HG02981 (cell line): Measurements from ENCODE around the gene XIRP1.

Experiments used
- ATAC-seq: cut with Tn5 transposase; IDR thresholded peaks from one replicate; pipeline ENCODE4 v1.9.1; 2021; ENCODE audit warnings: mild to moderate bottlenecking, moderate library complexity; ENCODE audit not compliant: unreplicated experiment

Gene XIRP1

GRCh38 chr3:39147711-39148434 lies 44.5 kb downstream of the XIRP1 start:
- ATAC-seq: peak; percentile 25

DNA sequence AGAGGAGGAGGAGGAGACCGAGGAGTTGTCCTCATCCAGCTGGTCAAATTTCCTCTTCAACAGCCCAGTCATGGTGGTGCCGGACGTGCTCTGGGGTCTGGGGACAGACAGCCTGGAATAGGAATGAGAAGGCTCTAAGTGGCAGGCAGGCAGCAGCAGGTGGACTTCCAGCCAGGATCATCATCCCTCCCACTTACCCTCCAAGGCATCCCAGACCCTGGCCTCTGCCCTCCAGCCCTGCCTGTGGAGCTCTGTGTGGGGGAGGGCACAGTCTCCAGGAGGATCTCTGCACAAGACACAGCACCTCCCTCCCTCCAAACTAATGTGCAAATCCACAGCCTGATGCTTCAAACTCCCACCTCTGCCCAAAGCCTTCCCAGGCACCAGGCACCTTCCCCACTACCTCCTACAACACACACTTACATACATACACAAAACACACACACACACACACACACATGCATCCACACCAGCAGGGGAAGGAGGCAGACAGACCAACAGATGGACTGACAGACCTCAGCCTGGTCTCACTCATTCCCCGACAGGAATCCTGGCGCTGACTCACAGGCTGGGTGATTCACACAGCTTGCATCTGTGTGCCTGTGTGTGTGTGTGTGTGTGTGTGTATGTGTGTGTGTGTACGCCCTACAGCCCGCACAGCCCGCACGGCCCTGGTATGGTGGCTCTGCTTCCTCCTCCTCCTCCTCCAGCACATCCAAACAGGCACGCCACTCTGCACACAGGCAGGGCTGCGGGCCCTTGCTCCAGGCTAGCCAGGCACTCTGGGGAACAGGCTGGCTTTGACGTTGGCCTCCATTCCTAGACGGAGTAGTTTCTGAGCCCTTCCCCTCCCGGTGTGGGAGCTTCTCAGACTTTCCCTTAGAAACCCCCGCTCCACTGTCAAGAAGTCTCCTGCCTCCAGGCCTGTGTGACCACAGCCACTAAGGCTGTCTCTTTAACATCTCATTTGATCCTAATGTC lies 45.5 kb downstream of the XIRP1 start:
- no peak for ATAC-seq

DNA sequence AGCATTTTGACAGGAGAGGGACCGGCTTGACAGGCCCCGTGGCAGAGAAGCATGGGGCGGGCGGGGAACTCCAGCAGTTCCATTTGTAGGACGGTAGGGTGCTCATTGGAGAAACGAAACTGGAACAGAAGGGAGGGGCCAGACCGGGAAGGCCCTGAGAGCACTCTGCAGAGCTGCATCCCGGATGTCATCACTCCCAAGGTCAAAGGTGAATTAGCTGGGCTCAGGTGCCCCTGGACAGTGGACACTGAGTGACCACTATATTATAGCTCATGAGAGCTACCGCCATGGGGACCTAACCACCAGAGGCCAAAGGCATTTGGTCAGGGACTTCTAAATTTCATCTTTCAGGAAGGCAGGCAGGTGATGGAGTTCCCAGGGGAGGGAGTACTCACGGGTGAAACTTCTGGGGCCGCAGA lies 46.3 kb downstream of the XIRP1 start:
- no peak for ATAC-seq

DNA sequence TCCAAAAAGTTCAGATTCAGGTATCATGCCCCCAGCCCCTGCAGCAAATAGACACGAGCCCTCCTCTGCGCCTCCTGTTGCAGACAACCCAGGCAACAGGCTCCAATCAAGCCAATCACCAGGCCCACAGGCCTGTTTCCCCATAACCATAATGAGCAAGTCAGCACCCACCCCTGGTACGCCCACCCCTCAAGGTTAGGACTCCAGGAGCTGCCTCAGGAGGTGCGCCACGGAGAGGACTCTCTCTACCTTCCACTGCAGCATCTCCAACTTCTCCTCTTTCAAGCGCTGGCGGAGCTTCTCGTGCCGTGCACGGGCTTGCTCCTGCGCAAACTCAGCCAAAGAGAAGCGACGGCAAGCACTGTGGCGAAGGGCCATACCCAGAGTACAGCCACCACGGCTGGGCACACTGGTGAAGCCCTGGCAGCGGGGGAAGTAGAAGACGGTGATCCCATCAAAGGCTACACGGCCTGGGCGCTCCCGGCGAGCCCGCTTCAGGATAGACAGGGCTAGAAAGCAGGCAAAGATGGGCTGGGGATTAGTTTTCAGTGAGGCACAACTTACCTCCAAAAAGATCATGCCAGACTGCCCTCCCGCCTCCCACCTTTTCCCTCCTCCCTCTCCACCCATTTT lies 47.5 kb downstream of the XIRP1 start:
- no peak for ATAC-seq

DNA sequence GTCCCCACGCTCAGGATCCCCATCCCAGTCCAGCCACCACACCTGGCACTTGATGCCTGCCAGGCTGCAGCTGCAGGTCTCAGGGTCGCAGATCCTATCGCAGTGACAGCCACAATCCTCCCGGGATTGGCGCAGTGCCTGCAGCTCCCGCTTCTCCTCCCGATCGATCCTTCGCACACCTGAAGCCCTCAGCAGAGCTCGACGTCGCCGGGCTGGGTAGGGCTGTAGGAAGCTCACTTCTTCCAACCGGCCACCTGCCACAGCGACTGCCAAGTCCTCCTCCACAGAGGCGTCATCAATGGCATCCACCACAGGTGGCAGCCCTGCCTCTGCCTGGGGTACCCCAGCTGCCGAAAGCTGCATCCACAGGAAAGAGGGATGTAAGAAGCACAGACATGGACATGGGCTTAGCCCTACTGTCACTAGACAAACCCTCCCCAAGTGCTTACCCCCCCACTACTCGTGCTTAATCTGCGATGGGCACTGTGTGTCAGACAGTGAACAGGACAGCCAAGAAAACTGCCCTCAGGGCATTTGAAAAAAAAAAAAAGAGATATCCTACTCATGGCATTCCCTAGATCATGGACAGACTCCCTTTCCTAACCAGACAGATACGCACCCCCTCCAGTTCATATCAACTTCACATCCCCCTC lies 48.2 kb downstream of the XIRP1 start:
- no peak for ATAC-seq

DNA sequence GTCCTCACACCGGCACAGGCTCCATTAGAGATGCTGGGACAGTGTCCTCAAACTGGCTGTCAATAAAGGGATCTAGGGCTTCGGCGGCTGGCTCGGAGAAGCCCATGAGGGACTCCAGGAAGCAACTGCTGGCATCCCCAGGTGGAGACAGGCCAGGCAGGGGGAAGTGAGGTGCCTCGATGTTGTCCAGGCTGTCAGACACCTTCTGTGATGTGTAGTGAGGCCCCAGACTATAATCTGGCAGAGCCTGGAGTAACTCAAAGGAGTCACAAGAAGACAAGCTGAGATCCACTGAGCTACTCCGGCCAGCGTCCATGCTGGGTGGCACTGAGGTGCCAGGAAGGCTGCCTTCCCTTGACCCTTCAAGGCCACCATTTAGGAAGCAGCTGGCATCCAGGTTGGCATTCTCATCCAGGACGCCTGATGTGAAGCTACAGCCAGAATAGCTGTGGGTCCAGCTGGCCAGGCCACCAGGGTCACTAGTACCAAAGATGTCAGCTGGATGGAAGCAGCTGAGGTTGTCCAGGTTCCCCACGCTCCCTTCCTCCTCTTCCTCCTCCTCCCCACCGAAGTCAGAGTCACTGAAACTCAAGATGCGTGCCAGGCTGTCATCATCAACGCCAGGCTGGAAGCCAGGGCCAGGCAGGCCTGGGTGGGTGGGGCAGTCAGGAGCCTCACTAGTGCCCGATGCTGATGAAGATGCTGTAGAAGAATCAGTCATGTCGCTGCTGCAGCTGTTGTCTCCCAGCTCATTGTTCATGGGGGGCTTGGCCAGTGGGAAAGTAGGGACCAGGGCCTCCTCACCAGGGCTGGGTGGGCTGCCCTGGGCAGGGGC lies 49.1 kb downstream of the XIRP1 start:
- no peak for ATAC-seq

- ATAC-seq: no peak
Observed at GRCh38 chr3:39142067-39142466, 50.3 kb downstream of the XIRP1 start.

- no peak for ATAC-seq
Observed at GRCh38 chr3:39141171-39141995, 51.0 kb downstream of the XIRP1 start.

DNA sequence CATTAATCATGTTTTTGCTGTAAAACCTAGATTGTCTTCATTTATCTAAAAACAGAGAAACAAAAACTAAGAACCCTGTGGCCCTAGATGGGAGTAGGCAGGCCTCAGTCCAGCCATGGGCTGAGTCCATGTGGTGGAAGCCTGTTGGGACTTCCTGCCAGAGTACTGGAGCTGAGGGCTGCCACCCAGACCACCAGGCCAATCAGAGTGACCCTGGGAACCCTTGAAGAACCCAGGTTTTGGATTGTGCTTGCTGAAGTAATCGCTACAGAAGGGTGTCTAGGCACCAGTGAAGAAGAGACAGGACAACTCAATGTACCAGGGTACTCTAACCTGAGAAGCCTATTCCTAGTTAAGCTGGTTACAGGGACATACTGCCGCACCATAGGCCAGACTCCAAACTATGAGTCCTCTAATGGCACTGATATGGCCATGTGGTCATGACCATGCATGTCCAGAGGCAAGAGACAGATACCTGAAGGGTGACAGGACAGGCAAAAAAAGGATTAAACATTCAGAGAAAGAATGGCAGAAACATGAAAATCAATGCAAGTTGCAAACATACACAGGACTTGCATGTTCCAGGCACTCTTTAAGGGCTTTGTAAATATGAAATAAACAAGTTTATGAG lies 51.9 kb downstream of the XIRP1 start:
- ATAC-seq: no peak

DNA sequence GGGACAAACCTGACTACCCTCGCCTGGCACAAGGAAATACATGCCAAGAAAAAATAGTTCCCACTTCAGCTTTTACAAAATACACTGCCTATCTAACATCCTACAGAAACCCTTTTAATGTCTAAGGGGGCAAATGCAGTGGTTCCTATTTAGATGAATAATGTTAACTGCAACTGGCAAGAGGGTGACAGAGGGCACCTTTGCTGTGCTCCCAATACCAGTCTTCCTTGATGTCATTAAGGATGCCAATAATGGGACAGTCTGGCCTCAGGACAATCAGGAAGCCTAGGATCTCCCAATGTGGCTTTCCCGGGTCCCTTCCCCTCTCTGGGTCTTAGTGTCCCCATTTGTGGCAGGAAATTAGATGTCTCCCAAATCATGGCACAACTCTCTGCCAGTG lies 53.0 kb downstream of the XIRP1 start:
- ATAC-seq: no peak

- ATAC-seq: no peak
Observed at GRCh38 chr3:39138804-39139415, 53.5 kb downstream of the XIRP1 start.

DNA sequence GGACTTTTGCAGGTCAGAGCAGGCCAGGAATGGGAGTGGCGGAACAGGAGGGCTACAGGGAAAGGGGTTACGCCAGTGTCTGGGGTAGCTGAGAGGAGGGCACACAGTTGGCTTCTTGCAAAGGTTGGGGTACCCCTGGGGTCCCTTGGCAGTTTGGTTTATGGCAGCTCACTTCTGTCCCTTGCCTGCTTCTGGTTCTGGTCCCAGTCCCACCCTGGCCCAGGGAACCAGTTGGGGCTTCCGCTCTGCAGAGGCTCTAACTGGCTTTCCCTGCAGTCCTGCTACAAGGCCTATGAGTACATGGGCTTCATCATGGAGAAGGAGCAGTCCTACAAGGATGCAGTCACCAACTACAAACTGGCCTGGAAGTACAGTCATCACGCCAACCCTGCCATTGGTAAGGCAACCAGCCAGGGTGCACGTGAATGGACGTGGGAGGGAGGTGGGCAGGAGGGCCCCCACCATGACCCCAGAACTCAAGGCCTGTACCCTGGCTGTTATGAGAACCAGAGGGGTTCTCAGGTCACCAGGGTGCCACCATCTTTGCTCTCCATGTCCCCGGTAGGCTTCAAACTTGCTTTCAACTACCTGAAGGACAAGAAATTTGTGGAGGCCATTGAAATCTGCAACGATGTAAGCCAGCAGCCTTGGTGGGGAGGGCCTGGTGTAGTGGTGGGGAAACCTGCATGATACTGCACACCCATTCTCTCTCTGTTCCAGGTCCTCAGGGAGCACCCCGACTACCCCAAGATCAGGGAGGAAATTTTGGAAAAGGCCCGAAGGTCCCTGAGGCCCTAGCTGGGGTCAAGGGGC lies 54.2 kb downstream of the XIRP1 start:
- no peak for ATAC-seq

DNA sequence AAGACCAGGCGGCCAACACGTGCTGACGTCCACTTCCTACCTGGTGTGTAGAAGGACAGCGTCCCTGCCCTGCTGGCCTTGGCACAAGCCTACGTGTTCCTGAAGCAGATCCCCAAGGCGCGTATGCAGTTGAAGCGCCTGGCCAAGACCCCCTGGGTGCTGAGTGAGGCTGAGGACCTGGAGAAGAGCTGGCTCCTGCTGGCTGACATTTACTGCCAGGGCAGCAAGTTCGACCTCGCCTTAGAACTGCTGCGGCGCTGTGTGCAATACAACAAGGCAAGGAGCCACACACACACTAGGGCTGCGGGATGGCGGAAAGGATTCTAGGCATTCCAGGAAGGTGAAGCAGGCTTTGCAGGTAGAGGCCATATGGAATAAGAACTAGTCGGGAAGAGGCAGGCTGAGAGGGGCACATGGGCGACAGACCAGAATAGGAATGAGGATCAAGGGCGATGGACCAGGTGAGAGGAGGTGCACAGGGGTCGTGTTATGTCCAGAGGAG lies 54.9 kb downstream of the XIRP1 start:
- no peak for ATAC-seq

- no peak for ATAC-seq
Observed at GRCh38 chr3:39136533-39137434, 55.6 kb downstream of the XIRP1 start.

DNA sequence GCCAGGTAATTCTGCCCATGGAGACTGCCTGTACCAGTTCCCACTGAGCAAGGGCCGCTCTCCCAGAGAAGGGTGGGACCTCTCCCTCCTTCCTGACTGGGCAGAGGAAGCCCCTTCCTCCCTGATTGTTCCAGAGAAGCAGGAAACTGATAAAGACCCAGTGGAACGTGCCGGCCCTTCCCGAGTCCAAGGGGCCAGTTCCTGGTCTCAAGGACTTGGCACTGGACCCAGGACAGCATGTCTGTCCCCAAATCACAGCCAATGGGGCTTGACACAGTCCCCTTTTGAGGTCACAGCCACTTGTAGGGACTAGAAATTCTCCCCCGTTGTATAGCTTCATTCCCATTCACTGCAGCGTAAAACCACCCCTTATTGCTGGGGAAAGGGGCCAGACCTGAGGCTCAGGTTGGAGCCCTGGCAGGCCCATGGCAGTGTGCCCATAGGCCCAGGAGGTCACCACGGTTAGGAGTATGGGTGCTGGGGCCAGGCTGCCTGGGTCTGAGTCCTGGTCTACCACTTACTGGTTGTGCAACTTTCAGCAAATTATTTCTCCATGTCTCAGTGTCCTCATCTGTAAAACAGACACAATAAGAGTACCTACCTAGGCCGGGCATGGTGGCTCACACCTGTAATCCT lies 57.1 kb downstream of the XIRP1 start:
- ATAC-seq: no peak

DNA sequence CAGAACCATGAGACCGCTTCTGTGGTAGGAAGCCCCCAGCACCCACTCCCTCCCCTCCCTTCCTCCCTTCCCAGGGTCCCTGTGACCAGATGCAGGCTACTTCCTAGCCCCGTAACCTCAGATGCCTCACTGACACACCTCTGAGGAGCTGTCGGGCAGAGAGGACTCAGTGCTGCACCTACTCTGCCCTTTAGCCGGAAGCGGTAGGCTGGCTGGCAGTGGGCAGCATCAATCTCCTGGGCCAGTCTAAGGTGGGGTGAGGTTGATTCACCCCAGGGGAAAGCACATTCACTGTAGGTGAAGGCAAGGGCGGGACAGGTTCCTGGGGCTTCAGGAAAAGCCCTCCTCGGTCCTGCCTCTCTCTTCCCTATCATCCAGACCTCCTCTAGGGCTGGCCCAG lies 58.1 kb downstream of the XIRP1 start:
- ATAC-seq: no peak
